Gastroesophageal sphincter (tissue), 3 donors: ENCODE results near the gene ZBTB12.

ENCODE experiments used
- CTCF ChIP-seq, 4 experiments: fragments of 200-600 bp in 2 of 4; fragments of 450-650 bp in 2 of 4; sonication (generic) in 1 of 4; IDR thresholded peaks; one replicate each; pipeline ENCODE4 v1.5.1; 2017 to 2019; ENCODE audit warnings: antibody characterized with exemption in 4 of 4, mild to moderate bottlenecking in 2 of 4, moderate library complexity in 2 of 4
- POLR2AphosphoS5 ChIP-seq: sonication (generic); formaldehyde crosslinking; IDR thresholded peaks from one replicate; pipeline ENCODE4 v1.6.1; 2017; ENCODE audit warnings: antibody characterized with exemption

GRCh38 chr6:31947070-31947675 lies 45.3 kb upstream of the ZBTB12 start:
- TF ChIP-seq POLR2AphosphoS5 (no peak), CTCF (IDR thresholded peaks at IDR 0.05) (no peak)
